Measurements from ENCODE around the gene DLST. TPM values are rescaled to one million over a fixed set of nuclear protein-coding genes. Genes with fewer than 3 reads are reported as not detected.

Gene DLST
- total RNA-seq, 1 experiment from 2014 or later, result 145 TPM

GRCh38 chr14:74945852-74946658 is 64.3 kb downstream of the DLST start:
- TF ChIP-seq CTCF (conservative IDR thresholded peaks at IDR 0.05; ENCODE audit: low read depth, low read length) (peak; percentile 97), EZH2 (IDR thresholded peaks at IDR 0.05; ENCODE audit: borderline replicate concordance, low read depth, low read length, poor library complexity, severe bottlenecking) (no peak)
- ChIA-PET CTCF (interaction anchor here (0.6 to 2.3 kb wide), 7 partner anchors 9 to 540 kb away, joined by 3 to 10 read pairs (median 7); partner anchors contain the start of genes ACYP1 and PGF), POLR2A (ENCODE audit: low non-redundant PET) (no interaction called here)
- H3K4me3 ChIP-seq (ENCODE audit: low read depth, low read length, poor library complexity, severe bottlenecking), result no peak overlapping the region
- no peak overlapping the region for H3K27ac ChIP-seq (ENCODE audit: low read depth, low read length, poor library complexity, severe bottlenecking)
- H3K4me1 ChIP-seq (ENCODE audit: insufficient read depth, low read length, poor library complexity, severe bottlenecking), result peaks cover 12% of the 10 kb centered on the region
- intact Hi-C loops (cut with micrococcal nuclease; ENCODE audit: unreplicated experiment), result loop anchor here (1.0 to 5.0 kb wide), 2 partner anchors 142 to 351 kb away; no protein-coding TSS in a partner anchor
- no TSS peak for BruUV-seq (replicated peaks)
- peak; percentile 83 for DNase-seq (ENCODE audit: low spot score)
- H3K9me3 ChIP-seq (ENCODE audit: low read depth, low read length, poor library complexity, severe bottlenecking), result no peaks in the 10 kb centered on the region
- H3K27me3 ChIP-seq (replicated peaks; ENCODE audit: insufficient read depth, low read depth, low read length, poor library complexity), result no peaks in the 10 kb centered on the region
- no peaks in the 10 kb centered on the region for H3K36me3 ChIP-seq (ENCODE audit: insufficient read depth, low read length, poor library complexity, severe bottlenecking)

GRCh38 chr14:74946659-74947281 is 65.1 kb downstream of the DLST start:
- no TSS peak for BruUV-seq (replicated peaks)
- intact Hi-C loops (cut with micrococcal nuclease; ENCODE audit: unreplicated experiment), result loop anchor here (1.0 to 5.0 kb wide), 2 partner anchors 142 to 351 kb away; no protein-coding TSS in a partner anchor
- Histone ChIP-seq H3K27ac (ENCODE audit: low read depth, low read length, poor library complexity, severe bottlenecking) (peak overlapping the region; percentile 10), H3K36me3 (ENCODE audit: insufficient read depth, low read length, poor library complexity, severe bottlenecking) (no peaks in the 10 kb centered on the region), H3K27me3 (replicated peaks; ENCODE audit: insufficient read depth, low read depth, low read length, poor library complexity) (no peaks in the 10 kb centered on the region), H3K4me3 (ENCODE audit: low read depth, low read length, poor library complexity, severe bottlenecking) (no peak overlapping the region), H3K9me3 (ENCODE audit: low read depth, low read length, poor library complexity, severe bottlenecking) (no peaks in the 10 kb centered on the region), H3K4me1 (ENCODE audit: insufficient read depth, low read length, poor library complexity, severe bottlenecking) (peaks cover 10% of the 10 kb centered on the region)
- no peak for DNase-seq (ENCODE audit: low spot score)
- ChIA-PET CTCF (interaction anchor here (0.5 to 2.3 kb wide), 2 partner anchors 11 to 64 kb away, joined by 4 to 8 read pairs; no protein-coding TSS in a partner anchor), POLR2A (ENCODE audit: low non-redundant PET) (no interaction called here)
- 0 out of 2 replicates have a peak, but pooled peaks have one; percentile 8 for TF ChIP-seq CTCF (conservative IDR thresholded peaks at IDR 0.05; ENCODE audit: low read depth, low read length)
- TF ChIP-seq EZH2 (IDR thresholded peaks at IDR 0.05; ENCODE audit: borderline replicate concordance, low read depth, low read length, poor library complexity, severe bottlenecking), result no peak

GRCh38 chr14:74947353-74948227 is 65.9 kb downstream of the DLST start:
- DNase-seq (ENCODE audit: low spot score), result no peak
- no peak for TF ChIP-seq EZH2 (IDR thresholded peaks at IDR 0.05; ENCODE audit: borderline replicate concordance, low read depth, low read length, poor library complexity, severe bottlenecking)
- Histone ChIP-seq H3K9me3 (ENCODE audit: low read depth, low read length, poor library complexity, severe bottlenecking) (no peaks in the 10 kb centered on the region), H3K4me3 (ENCODE audit: low read depth, low read length, poor library complexity, severe bottlenecking) (no peak overlapping the region), H3K27me3 (replicated peaks; ENCODE audit: insufficient read depth, low read depth, low read length, poor library complexity) (no peaks in the 10 kb centered on the region), H3K4me1 (ENCODE audit: insufficient read depth, low read length, poor library complexity, severe bottlenecking) (peaks cover 3% of the 10 kb centered on the region), H3K36me3 (ENCODE audit: insufficient read depth, low read length, poor library complexity, severe bottlenecking) (no peaks in the 10 kb centered on the region), H3K27ac (ENCODE audit: low read depth, low read length, poor library complexity, severe bottlenecking) (no peak overlapping the region)
- intact Hi-C loops (cut with micrococcal nuclease; ENCODE audit: unreplicated experiment), result loop anchor here (5.0 kb wide), 1 partner anchor 350 kb away; no protein-coding TSS in a partner anchor
- BruUV-seq (replicated peaks), result no TSS peak
- ChIA-PET CTCF (interaction anchor here (0.5 to 0.8 kb wide), 3 partner anchors 36 to 189 kb away, joined by 3 to 4 read pairs (median 3); no protein-coding TSS in a partner anchor), POLR2A (ENCODE audit: low non-redundant PET) (no interaction called here)

Data from A673 (cell line).